A673 (cell line): ENCODE data around the gene FRMPD4. TPM values are rescaled to one million over a fixed set of nuclear protein-coding genes. Genes with fewer than 3 reads are reported as not detected.
A peak's percentile ranks its signal among the peaks of the same experiment; 100 is the strongest.

Experiments used
- BruUV-seq: library from RNA; stranded (reverse); fragments of 400-500 nt; replicated peaks from 2 replicates; lab custom pipeline; 2021; lab: Mats Ljungman, UMichigan
- CTCF ChIA-PET: fragments of 300-600 bp; sonication (Branson Sonifier 250); formaldehyde crosslinking; loops from one replicate; lab custom pipeline; 2022; ENCODE audit warnings: antibody characterized with exemption; lab: Charles Lee
- POLR2A ChIA-PET: fragments of 300-600 bp; sonication (Branson Sonifier 250); formaldehyde crosslinking; loops from one replicate; lab custom pipeline; 2022; ENCODE audit warnings: antibody characterized with exemption; ENCODE audit not compliant: low non-redundant PET; lab: Charles Lee
- DNase-seq: peaks from one replicate; pipeline ENCODE4 v3.0.0-alpha.2; 2015; ENCODE audit warnings: low spot score
- H3K27ac ChIP-seq: fragments of 200-600 bp; sonication (generic); 2 replicates; pipeline ENCODE4 v1.5.1; 2016; ENCODE audit warnings: mixed run types, low read depth, mild to moderate bottlenecking, mixed read lengths, antibody characterized with exemption, low read length; ENCODE audit not compliant: poor library complexity, severe bottlenecking
- H3K27me3 ChIP-seq: fragments of 200-600 bp; sonication (generic); replicated peaks from 2 replicates; pipeline ENCODE4 v1.6.1; 2017; ENCODE audit warnings: mixed run types, low read depth, mild to moderate bottlenecking, mixed read lengths, antibody characterized with exemption, low read length; ENCODE audit not compliant: insufficient read depth, poor library complexity
- H3K36me3 ChIP-seq: fragments of 200-600 bp; sonication (generic); 2 replicates; pipeline ENCODE4 v1.6.1; 2016; ENCODE audit warnings: mixed run types, mild to moderate bottlenecking, mixed read lengths, antibody characterized with exemption, low read length; ENCODE audit not compliant: insufficient read depth, poor library complexity, severe bottlenecking
- H3K4me1 ChIP-seq: fragments of 200-600 bp; sonication (generic); 2 replicates; pipeline ENCODE4 v1.6.1; 2017; ENCODE audit warnings: mixed run types, mild to moderate bottlenecking, mixed read lengths, antibody characterized with exemption, low read length; ENCODE audit not compliant: insufficient read depth, poor library complexity, severe bottlenecking
- H3K4me3 ChIP-seq: fragments of 200-600 bp; sonication (generic); 2 replicates; pipeline ENCODE4 v1.5.1; 2016; ENCODE audit warnings: low read depth, mixed run types, mild to moderate bottlenecking, mixed read lengths, low read length; ENCODE audit not compliant: poor library complexity, severe bottlenecking
- H3K9me3 ChIP-seq: fragments of 200-600 bp; sonication (generic); 2 replicates; pipeline ENCODE4 v1.6.1; 2016; ENCODE audit warnings: mixed run types, low read depth, mild to moderate bottlenecking, mixed read lengths, antibody characterized with exemption, low read length; ENCODE audit not compliant: poor library complexity, severe bottlenecking
- EZH2 ChIP-seq: fragments of 200-600 bp; sonication (generic); IDR thresholded peaks from 2 replicates; pipeline ENCODE4 v1.6.1; 2017; ENCODE audit warnings: borderline replicate concordance, low read depth, mild to moderate bottlenecking, mixed read lengths, antibody characterized with exemption, low read length; ENCODE audit not compliant: poor library complexity, severe bottlenecking
- intact Hi-C: fragments of 100-400 bp; cut with micrococcal nuclease; formaldehyde crosslinking; loops from one replicate; pipeline ENCODE4 v1.10.0; 2022; ENCODE audit not compliant: unreplicated experiment
- total RNA-seq: library from RNA; stranded (reverse); gene quantifications from 2 replicates; pipeline ENCODE4 v1.2.3, GENCODE V29; 2021
- TF ChIP-seq, protein P1 (sequence below): fragments of 300-800, 200-600 bp; sonication (generic); conservative IDR thresholded peaks from 2 replicates; pipeline ENCODE4 v1.5.1; 2017; ENCODE audit warnings: low read depth, mild to moderate bottlenecking, antibody characterized with exemption, low read length, moderate library complexity, mixed read lengths

The FRMPD4 gene
- total RNA-seq, 1 experiment from 2014 or later: not detected

DNA sequence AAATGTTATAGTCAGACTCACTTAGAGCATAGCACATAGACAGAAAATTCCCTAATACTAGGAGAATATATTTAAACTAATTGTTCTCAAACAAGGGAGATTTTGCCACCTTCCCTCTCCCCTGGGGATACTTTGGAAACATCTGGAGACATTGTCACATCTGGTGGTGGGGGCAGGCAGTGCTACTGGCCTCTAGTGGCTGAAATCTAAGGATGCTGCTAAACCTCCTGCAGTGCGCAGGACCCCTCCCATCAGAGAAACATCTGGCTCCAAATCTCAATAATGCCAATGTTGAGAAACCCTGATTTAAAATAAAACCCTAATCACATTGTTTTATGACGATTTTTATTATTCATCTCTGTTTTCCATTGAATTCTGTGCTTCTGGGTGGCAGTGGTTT, 244.9 kb downstream of the FRMPD4 start:
- POLR2A ChIA-PET: no interaction called here
- no peaks in the 10 kb centered on the region for H3K4me1 ChIP-seq
- H3K36me3 ChIP-seq: no peaks in the 10 kb centered on the region
- H3K9me3 ChIP-seq: no peaks in the 10 kb centered on the region
- no TSS peak for BruUV-seq
- TF ChIP-seq, protein P1, sequence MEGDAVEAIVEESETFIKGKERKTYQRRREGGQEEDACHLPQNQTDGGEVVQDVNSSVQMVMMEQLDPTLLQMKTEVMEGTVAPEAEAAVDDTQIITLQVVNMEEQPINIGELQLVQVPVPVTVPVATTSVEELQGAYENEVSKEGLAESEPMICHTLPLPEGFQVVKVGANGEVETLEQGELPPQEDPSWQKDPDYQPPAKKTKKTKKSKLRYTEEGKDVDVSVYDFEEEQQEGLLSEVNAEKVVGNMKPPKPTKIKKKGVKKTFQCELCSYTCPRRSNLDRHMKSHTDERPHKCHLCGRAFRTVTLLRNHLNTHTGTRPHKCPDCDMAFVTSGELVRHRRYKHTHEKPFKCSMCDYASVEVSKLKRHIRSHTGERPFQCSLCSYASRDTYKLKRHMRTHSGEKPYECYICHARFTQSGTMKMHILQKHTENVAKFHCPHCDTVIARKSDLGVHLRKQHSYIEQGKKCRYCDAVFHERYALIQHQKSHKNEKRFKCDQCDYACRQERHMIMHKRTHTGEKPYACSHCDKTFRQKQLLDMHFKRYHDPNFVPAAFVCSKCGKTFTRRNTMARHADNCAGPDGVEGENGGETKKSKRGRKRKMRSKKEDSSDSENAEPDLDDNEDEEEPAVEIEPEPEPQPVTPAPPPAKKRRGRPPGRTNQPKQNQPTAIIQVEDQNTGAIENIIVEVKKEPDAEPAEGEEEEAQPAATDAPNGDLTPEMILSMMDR: peak; percentile 40
- no peak for TF ChIP-seq EZH2
- DNase-seq: peak; percentile 3
- peaks cover 28% of the 10 kb centered on the region for H3K27me3 ChIP-seq
- no peak overlapping the region for H3K27ac ChIP-seq
- no peak overlapping the region for H3K4me3 ChIP-seq
- CTCF ChIA-PET: no interaction called here
- intact Hi-C loops: no loop called here

DNA sequence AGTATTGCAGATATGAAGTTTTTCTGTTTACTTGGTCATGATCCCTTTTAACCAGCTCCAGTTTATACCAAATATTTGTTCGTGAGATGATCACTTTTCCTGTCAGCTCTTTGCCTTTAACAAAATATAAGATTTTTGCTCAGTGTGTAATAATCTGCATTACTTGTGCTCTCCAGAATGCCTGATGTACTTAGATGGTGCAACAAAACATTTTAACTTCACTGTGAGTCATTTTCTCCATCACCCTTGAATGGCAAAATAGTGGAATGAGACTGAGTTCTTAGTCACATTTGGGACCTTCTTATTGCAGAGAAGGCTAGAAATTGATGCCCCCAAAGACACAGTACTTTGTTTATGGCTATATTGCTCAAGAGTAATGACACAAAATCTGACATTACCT, 252.0 kb downstream of the FRMPD4 start:
- no peak for TF ChIP-seq EZH2
- TF ChIP-seq, protein P1: no peak

DNA sequence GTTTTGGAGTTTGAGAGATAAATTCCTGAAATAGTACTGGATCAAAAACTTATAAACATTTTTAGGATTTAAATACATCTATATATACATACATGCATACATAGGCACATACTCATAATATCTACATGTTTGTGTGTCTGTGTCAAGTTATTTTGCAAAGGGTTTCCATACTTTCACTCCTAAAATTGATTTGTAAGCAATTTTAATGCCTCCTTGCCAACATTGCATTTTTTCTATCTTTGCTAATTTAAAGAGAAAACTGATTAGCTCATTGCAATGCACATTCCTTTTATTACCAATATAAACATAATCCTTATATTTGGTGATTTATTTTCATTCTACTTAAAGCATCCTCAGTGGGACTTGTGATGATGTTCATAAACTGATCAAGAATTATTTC, 258.3 kb downstream of the FRMPD4 start:
- Histone ChIP-seq H3K27me3 (peaks cover 6% of the 10 kb centered on the region), H3K27ac (no peak overlapping the region), H3K4me3 (no peak overlapping the region), H3K9me3 (no peaks in the 10 kb centered on the region), H3K36me3 (no peaks in the 10 kb centered on the region), H3K4me1 (no peaks in the 10 kb centered on the region)
- intact Hi-C loops: no loop called here
- TF ChIP-seq EZH2: no peak
- ChIA-PET CTCF (no interaction called here), POLR2A (no interaction called here)
- no peak for DNase-seq
- no TSS peak for BruUV-seq

More for the DNA sequence above, 252.0 kb downstream of the FRMPD4 start:
- Histone ChIP-seq H3K4me3 (no peak overlapping the region), H3K27me3 (peaks cover 13% of the 10 kb centered on the region), H3K27ac (no peak overlapping the region), H3K9me3 (no peaks in the 10 kb centered on the region), H3K36me3 (no peaks in the 10 kb centered on the region), H3K4me1 (no peaks in the 10 kb centered on the region)
- ChIA-PET POLR2A (no interaction called here), CTCF (no interaction called here)
- no TSS peak for BruUV-seq
- DNase-seq: no peak
- intact Hi-C loops: no loop called here

DNA sequence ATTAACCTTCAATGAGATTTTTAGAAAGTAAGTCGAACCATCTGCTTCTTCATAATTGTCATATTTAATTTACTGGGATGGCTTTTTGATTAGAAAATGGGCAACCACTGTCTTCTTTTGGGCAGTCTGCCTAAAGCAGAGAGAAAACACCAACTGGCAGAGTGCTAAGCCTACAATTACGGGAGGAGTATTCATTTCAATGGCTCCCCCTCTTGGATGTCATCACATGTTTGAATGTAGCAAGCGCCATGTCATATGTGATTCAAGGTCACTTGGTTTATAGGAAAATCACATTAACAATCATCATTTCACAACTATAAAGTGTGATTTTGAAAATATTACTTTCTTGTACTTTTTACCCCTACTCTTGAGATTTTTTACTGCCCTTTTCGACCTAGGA, 261.9 kb downstream of the FRMPD4 start:
- CTCF ChIA-PET: no interaction called here

More for the DNA sequence above, 261.9 kb downstream of the FRMPD4 start:
- H3K27me3 ChIP-seq: no peaks in the 10 kb centered on the region
- TF ChIP-seq, protein P1: no peak
- no peak for TF ChIP-seq EZH2
- H3K4me3 ChIP-seq: no peak overlapping the region
- H3K9me3 ChIP-seq: no peaks in the 10 kb centered on the region
- no peak for DNase-seq
- BruUV-seq: no TSS peak
- POLR2A ChIA-PET: no interaction called here
- H3K36me3 ChIP-seq: no peaks in the 10 kb centered on the region
- H3K27ac ChIP-seq: no peak overlapping the region
- intact Hi-C loops: no loop called here
- no peaks in the 10 kb centered on the region for H3K4me1 ChIP-seq
